Keratinocyte (primary cell): ENCODE measurements around the gene MET. TPM values are rescaled to one million over a fixed set of nuclear protein-coding genes. Genes with fewer than 3 reads are reported as not detected.

ENCODE experiments used
- DNase-seq: peaks from one replicate; pipeline ENCODE4 v3.0.0-alpha.2; 2011; ENCODE audit warnings: low read depth, missing footprints, low spot score
- FAIRE-seq: peaks from 2 replicates; lab custom pipeline; 2011; peaks lifted over from hg19 to GRCh38; lab: Jason Lieb, UNC
- H2AFZ ChIP-seq: 2 replicates; pipeline ENCODE4 v1.6.0; 2012; ENCODE audit warnings: low read length, control low read depth, inconsistent platforms; ENCODE audit not compliant: control insufficient read depth
- H3K27ac ChIP-seq: 2 replicates; pipeline ENCODE4 v1.5.1; 2011; ENCODE audit warnings: low read length; ENCODE audit not compliant: control insufficient read depth, insufficient read depth
- H3K27me3 ChIP-seq: 3 replicates; pipeline ENCODE4 v1.6.0; 2011; ENCODE audit warnings: low read length; ENCODE audit not compliant: control insufficient read depth, insufficient read depth; ENCODE audit errors: extremely low read depth
- H3K36me3 ChIP-seq, 2 experiments: 2 replicates in 1 of 2; 3 replicates in 1 of 2; pipeline ENCODE4 v1.5.1; 2011; ENCODE audit warnings: low read length in 2 of 2, mild to moderate bottlenecking in 1 of 2; ENCODE audit not compliant: control insufficient read depth in 2 of 2, insufficient read depth in 2 of 2; ENCODE audit errors: extremely low read depth in 1 of 2
- H3K4me1 ChIP-seq: 3 replicates; pipeline ENCODE4 v1.5.1; 2011; ENCODE audit warnings: low read length; ENCODE audit not compliant: control insufficient read depth, insufficient read depth; ENCODE audit errors: extremely low read depth
- H3K4me2 ChIP-seq: 3 replicates; pipeline ENCODE4 v1.6.0; 2011; ENCODE audit warnings: low read depth, low read length; ENCODE audit not compliant: control insufficient read depth, insufficient read depth; ENCODE audit errors: extremely low read depth
- H3K4me3 ChIP-seq, 3 experiments: fragments of 200-600 bp in 1 of 3; sonication (generic) in 1 of 3; 2 replicates in 2 of 3; 3 replicates in 1 of 3; pipeline ENCODE4 v1.5.1; 2011 to 2016; ENCODE audit warnings: low read length in 3 of 3, mild to moderate bottlenecking in 3 of 3, control low read depth in 2 of 3, inconsistent platforms in 1 of 3, low read depth in 1 of 3, mixed read lengths in 1 of 3, mixed run types in 1 of 3, moderate library complexity in 1 of 3; ENCODE audit not compliant: control insufficient read depth in 2 of 3, insufficient read depth in 2 of 3; ENCODE audit errors: extremely low read depth in 1 of 3
- H3K79me2 ChIP-seq: 2 replicates; pipeline ENCODE4 v1.6.0; 2012; ENCODE audit warnings: low read length; ENCODE audit not compliant: control insufficient read depth, insufficient read depth
- H3K9ac ChIP-seq: 3 replicates; pipeline ENCODE4 v1.6.0; 2011; ENCODE audit warnings: low read length; ENCODE audit not compliant: control insufficient read depth, insufficient read depth; ENCODE audit errors: extremely low read depth
- H3K9me1 ChIP-seq: 3 replicates; pipeline ENCODE4 v1.6.0; 2011; ENCODE audit warnings: low read length; ENCODE audit not compliant: control insufficient read depth, insufficient read depth; ENCODE audit errors: extremely low read depth
- H3K9me3 ChIP-seq: 2 replicates; pipeline ENCODE4 v1.5.1; 2012; ENCODE audit warnings: low read depth, low read length; ENCODE audit not compliant: control insufficient read depth
- H4K20me1 ChIP-seq: 3 replicates; pipeline ENCODE4 v1.6.0; 2011; ENCODE audit warnings: low read length; ENCODE audit not compliant: control insufficient read depth, insufficient read depth; ENCODE audit errors: extremely low read depth
- CTCF ChIP-seq, 3 experiments: IDR thresholded peaks in 1 of 3; conservative IDR thresholded peaks in 1 of 3; optimal IDR thresholded peaks in 1 of 3; 2 replicates in 2 of 3; 3 replicates in 1 of 3; pipeline versions ENCODE3 to v1.5.1; 2011; ENCODE audit warnings: low read length in 3 of 3, mild to moderate bottlenecking in 3 of 3, moderate library complexity in 2 of 3, control low read depth in 1 of 3, inconsistent platforms in 1 of 3; ENCODE audit not compliant: insufficient read depth in 2 of 3; ENCODE audit errors: extremely low read depth in 1 of 3
- EZH2 ChIP-seq: IDR thresholded peaks from one replicate; pipeline ENCODE4 v1.6.1; 2012; ENCODE audit warnings: inconsistent platforms, mild to moderate bottlenecking, low read length, moderate library complexity
- dilution Hi-C: fragments of 300-500 bp; cut with MboI; formaldehyde crosslinking; loops from one replicate; pipeline ENCODE4 v1.7.0; 2020; ENCODE audit warnings: low sequenced_read_pairs; ENCODE audit not compliant: extremely low pct_ligation_motif_present
- polyA plus RNA-seq, 5 experiments: library from polyadenylated mRNA; depleted of rRNA in 3 of 5; stranded (reverse) in 3 of 5; stranded (forward) in 1 of 5; unstranded in 1 of 5; fragments of >200 nt; gene quantifications; 1 replicate in 1 of 5; 2 replicates in 3 of 5; 3 replicates in 1 of 5; pipeline versions ENCODE4 v1.2.1 to v1.2.3, GENCODE V29; 2011 to 2012; ENCODE audit warnings: missing spikeins in 2 of 5, low read depth in 1 of 5, low replicate concordance in 1 of 5

Gene MET
- polyA plus RNA-seq, 1 donor (not counting 4 experiments of a cell fraction or from before 2014, with no cell fraction given) = 117 TPM

GRCh38 chr7:116630932-116631671 is 40.9 kb upstream of the MET start:
- dilution Hi-C loops = no loop called here
- FAIRE-seq (peak; percentile 99), DNase-seq (peak; percentile 88)
- Histone ChIP-seq H3K9me1 (no peaks in the 10 kb centered on the region), H3K4me2 (peak overlapping the region; percentile 79), H3K27ac (peak overlapping the region; percentile 88), H3K9me3 (no peaks in the 10 kb centered on the region), H3K79me2 (no peaks in the 10 kb centered on the region), H3K4me1 (peaks cover 62% of the 10 kb centered on the region), H4K20me1 (no peaks in the 10 kb centered on the region), H3K9ac (peak overlapping the region; percentile 58), H2AFZ (peak overlapping the region; percentile 59), H3K4me3 (peak overlapping the region in 1 of 3 experiments; percentile 44), H3K36me3 (no peaks in the 10 kb centered on the region), H3K27me3 (no peaks in the 10 kb centered on the region)
- TF ChIP-seq EZH2 = no peak
- no peak for TF ChIP-seq CTCF (optimal IDR thresholded peaks at IDR 0.05 in 1 of 3, IDR thresholded peaks at IDR 0.05 in 1 of 3, conservative IDR thresholded peaks at IDR 0.05 in 1 of 3; ENCODE audit: extremely low read depth in 1 of 3, insufficient read depth in 2 of 3, low read length in 3 of 3)

- peak overlapping the region; percentile 58 for H3K9ac ChIP-seq
- H3K79me2 ChIP-seq = no peaks in the 10 kb centered on the region
- H3K36me3 ChIP-seq = no peaks in the 10 kb centered on the region
- peak overlapping the region; percentile 79 for H3K4me2 ChIP-seq
- no peak overlapping the region for H3K4me3 ChIP-seq
- H3K4me1 ChIP-seq = peaks cover 62% of the 10 kb centered on the region
- H3K27ac ChIP-seq = peak overlapping the region; percentile 88
- DNase-seq (no peak), FAIRE-seq (no peak)
- no peaks in the 10 kb centered on the region for H3K9me3 ChIP-seq
- TF ChIP-seq EZH2 (no peak), CTCF (optimal IDR thresholded peaks at IDR 0.05 in 1 of 3, IDR thresholded peaks at IDR 0.05 in 1 of 3, conservative IDR thresholded peaks at IDR 0.05 in 1 of 3; ENCODE audit: extremely low read depth in 1 of 3, insufficient read depth in 2 of 3, low read length in 3 of 3) (no peak)
- no peaks in the 10 kb centered on the region for H3K27me3 ChIP-seq
- H2AFZ ChIP-seq = no peak overlapping the region
- dilution Hi-C loops = no loop called here
- H4K20me1 ChIP-seq = no peaks in the 10 kb centered on the region
- no peaks in the 10 kb centered on the region for H3K9me1 ChIP-seq
These were observed 40.3 kb upstream of the MET start for GRCh38 chr7:116631676-116632075.
